ENCODE measurements around the gene SLC44A2. TPM values are rescaled to one million over a fixed set of nuclear protein-coding genes. Genes with fewer than 3 reads are reported as not detected.

The SLC44A2 gene
- total RNA-seq, 1 donor from 2014 or later: 41.2 TPM

Other genes with a start within 250 kb of the SLC44A2 start
- 38.1 TPM for gene TYK2, start 245.0 kb upstream of the SLC44A2 start, total RNA-seq
- gene CDC37, start 222.0 kb upstream of the SLC44A2 start, total RNA-seq: 73.1 TPM
- gene PDE4A, start 205.0 kb upstream of the SLC44A2 start, total RNA-seq: 1.0 TPM
- gene KEAP1, start 122.2 kb upstream of the SLC44A2 start, total RNA-seq: 60.0 TPM
- 1.6 TPM for gene S1PR5, start 108.1 kb upstream of the SLC44A2 start, total RNA-seq
- 20.4 TPM for gene ATG4D, start 81.6 kb upstream of the SLC44A2 start, total RNA-seq
- 5.2 TPM for gene KRI1, start 59.5 kb upstream of the SLC44A2 start, total RNA-seq
- gene CDKN2D, start 56.6 kb upstream of the SLC44A2 start, total RNA-seq: 16.7 TPM
- 3.1 TPM for gene AP1M2, start 38.2 kb upstream of the SLC44A2 start, total RNA-seq
- 69.4 TPM for gene ILF3, start 28.8 kb downstream of the SLC44A2 start, total RNA-seq
- gene QTRT1, start 75.9 kb downstream of the SLC44A2 start, total RNA-seq: 27.7 TPM
- 54.8 TPM for gene DNM2, start 92.5 kb downstream of the SLC44A2 start, total RNA-seq
- 39.7 TPM for gene TMED1, start 210.7 kb downstream of the SLC44A2 start, total RNA-seq
- gene C19orf38, start 222.9 kb downstream of the SLC44A2 start, total RNA-seq: 4.2 TPM
- 19.8 TPM for gene CARM1, start 246.0 kb downstream of the SLC44A2 start, total RNA-seq